ENCODE measurements around the gene ZDHHC8.

- TF ChIP-seq POLR2AphosphoS5 (IDR thresholded peaks at IDR 0.05) (no peak), EP300 (IDR thresholded peaks at IDR 0.05) (no peak), POLR2A (IDR thresholded peaks at IDR 0.05) (no peak)
- TF ChIP-seq, protein P1, sequence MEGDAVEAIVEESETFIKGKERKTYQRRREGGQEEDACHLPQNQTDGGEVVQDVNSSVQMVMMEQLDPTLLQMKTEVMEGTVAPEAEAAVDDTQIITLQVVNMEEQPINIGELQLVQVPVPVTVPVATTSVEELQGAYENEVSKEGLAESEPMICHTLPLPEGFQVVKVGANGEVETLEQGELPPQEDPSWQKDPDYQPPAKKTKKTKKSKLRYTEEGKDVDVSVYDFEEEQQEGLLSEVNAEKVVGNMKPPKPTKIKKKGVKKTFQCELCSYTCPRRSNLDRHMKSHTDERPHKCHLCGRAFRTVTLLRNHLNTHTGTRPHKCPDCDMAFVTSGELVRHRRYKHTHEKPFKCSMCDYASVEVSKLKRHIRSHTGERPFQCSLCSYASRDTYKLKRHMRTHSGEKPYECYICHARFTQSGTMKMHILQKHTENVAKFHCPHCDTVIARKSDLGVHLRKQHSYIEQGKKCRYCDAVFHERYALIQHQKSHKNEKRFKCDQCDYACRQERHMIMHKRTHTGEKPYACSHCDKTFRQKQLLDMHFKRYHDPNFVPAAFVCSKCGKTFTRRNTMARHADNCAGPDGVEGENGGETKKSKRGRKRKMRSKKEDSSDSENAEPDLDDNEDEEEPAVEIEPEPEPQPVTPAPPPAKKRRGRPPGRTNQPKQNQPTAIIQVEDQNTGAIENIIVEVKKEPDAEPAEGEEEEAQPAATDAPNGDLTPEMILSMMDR (IDR thresholded peaks at IDR 0.05) = no peak
Observed at GRCh38 chr22:20130319-20130718, 1.3 kb upstream of the ZDHHC8 start.
